ENCODE measurements around the gene GPX3. TPM values are rescaled to one million over a fixed set of nuclear protein-coding genes. Genes with fewer than 3 reads are reported as not detected.

Gene GPX3
- total RNA-seq, 1 experiment from 2014 or later, result 20.4 TPM

- Histone ChIP-seq H2BK12ac (ENCODE audit: insufficient read length, low read depth, low read length) (no peak overlapping the region), H3K9ac (ENCODE audit: extremely low read depth, insufficient read length, low read length) (no peak overlapping the region), H3K23me2 (ENCODE audit: insufficient read length, low read depth, low read length, poor library complexity, severe bottlenecking) (no peaks in the 10 kb centered on the region), H2BK120ac (ENCODE audit: low read depth, low read length, poor library complexity, severe bottlenecking) (no peak overlapping the region), H3K4me1 (ENCODE audit: insufficient read depth, low read length) (no peaks in the 10 kb centered on the region), H3T11ph (ENCODE audit: low read length) (no peak overlapping the region), H2AK5ac (ENCODE audit: insufficient read length, low read length) (no peak overlapping the region), H4K8ac (replicated peaks; ENCODE audit: insufficient read length, low read depth, low read length) (no peak overlapping the region), H3K79me1 (ENCODE audit: insufficient read depth, low read depth, low read length, poor library complexity, severe bottlenecking) (no peaks in the 10 kb centered on the region), H4K20me1 (ENCODE audit: control insufficient read depth, insufficient read depth, insufficient read length) (no peaks in the 10 kb centered on the region), H4K5ac (ENCODE audit: insufficient read length, low read depth, low read length) (no peak overlapping the region), H3K4ac (ENCODE audit: low read depth, low read length) (no peak overlapping the region), H3K9me3 (ENCODE audit: control insufficient read depth, low read depth, low read length) (no peaks in the 10 kb centered on the region), H3K79me2 (ENCODE audit: insufficient read depth, low read length) (no peaks in the 10 kb centered on the region), H2BK15ac (ENCODE audit: low read depth, low read length) (no peak overlapping the region), H3K23ac (ENCODE audit: insufficient read length, low read depth, low read length) (no peak overlapping the region), H2AFZ (ENCODE audit: low read length) (no peak overlapping the region), H3K18ac (ENCODE audit: insufficient read length, low read depth, low read length) (no peak overlapping the region), H3K27me3 (ENCODE audit: insufficient read depth, low read length) (no peaks in the 10 kb centered on the region), H3K4me2 (ENCODE audit: insufficient read depth, insufficient read length, low read length) (no peak overlapping the region), H3K56ac (ENCODE audit: insufficient read length, low read depth, low read length) (no peak overlapping the region), H4K91ac (ENCODE audit: insufficient read length, low read depth, low read length) (no peak overlapping the region), H3K14ac (ENCODE audit: insufficient read depth, low read length) (no peak overlapping the region), H3K27ac (ENCODE audit: insufficient read length, low read depth, low read length) (no peak overlapping the region), H2BK5ac (ENCODE audit: insufficient read length, low read length) (no peak overlapping the region), H2BK20ac (ENCODE audit: low read depth, low read length, poor library complexity, severe bottlenecking) (no peak overlapping the region)
- no peaks in the 10 kb centered on the region; a peak in 1 of 7 replicates for H3K36me3 Mint-ChIP-seq (ENCODE audit: insufficient read depth in 1 of 3, low read depth in 3 of 3)
- no CpG with 5 or more reads among the region's 7 CpGs for WGBS (ENCODE audit: extremely low coverage, insufficient read length, low lambda C conversion rate)
- no peak overlapping the region for H3K4me3 Mint-ChIP-seq
- H3K9me3 Mint-ChIP-seq, result no peaks in the 10 kb centered on the region
- DNase-seq, result no peak
- H3K4me1 Mint-ChIP-seq, result peaks cover 2% of the 10 kb centered on the region in 2 experiments
- no peak for TF ChIP-seq CTCF (conservative IDR thresholded peaks at IDR 0.05)
- peaks cover 16% of the 10 kb centered on the region for H3K27me3 Mint-ChIP-seq (ENCODE audit: low read depth)
- no peak overlapping the region for H3K27ac Mint-ChIP-seq
These were observed 12.8 kb upstream of the GPX3 start for GRCh38 chr5:151007430-151008209.

Data from H9 (cell line).